NCI-H2107 treated with DMSO at 0.1 percent for 48 hours (cell line): ENCODE results near the gene EEF1G.
A peak's percentile ranks its signal among the peaks of the same experiment; 100 is the strongest.

Source experiments
- DNase-seq: peaks from one replicate; lab custom pipeline; 2025; ENCODE audit not compliant: unreplicated experiment; lab: John Stamatoyannopoulos, UW

EEF1G gene

DNA sequence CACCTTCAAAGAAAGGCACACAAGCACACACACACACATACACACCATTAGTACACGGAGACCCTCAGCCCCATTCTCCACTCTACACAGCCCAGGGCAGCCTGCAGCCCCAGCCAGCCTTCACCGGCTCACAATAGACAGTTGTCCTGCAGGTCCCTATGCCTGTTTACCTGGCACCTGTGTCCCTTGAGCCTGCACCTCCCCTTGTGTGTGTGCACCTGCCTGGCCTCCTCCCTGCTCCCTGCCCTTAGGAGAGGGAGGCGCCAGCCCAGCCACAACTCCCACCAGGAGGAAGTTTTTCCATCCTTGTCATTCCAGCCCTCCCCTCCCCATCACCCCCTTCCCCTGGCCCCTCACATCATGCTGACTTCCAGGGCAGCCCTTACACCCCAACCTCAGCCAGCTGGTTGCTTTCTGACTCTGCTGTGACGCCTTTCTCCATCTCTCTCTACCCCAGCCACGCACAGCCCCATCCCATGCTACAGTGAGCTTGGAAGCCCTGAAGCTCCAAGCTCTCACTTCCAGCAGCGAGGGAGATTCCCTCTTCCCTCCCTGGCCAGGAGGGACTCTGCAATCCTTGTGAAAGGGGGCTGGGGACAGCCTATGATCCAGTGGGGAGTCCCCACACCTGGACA, 31.5 kb downstream of the EEF1G start:
- DNase-seq, result peak; percentile 43

DNA sequence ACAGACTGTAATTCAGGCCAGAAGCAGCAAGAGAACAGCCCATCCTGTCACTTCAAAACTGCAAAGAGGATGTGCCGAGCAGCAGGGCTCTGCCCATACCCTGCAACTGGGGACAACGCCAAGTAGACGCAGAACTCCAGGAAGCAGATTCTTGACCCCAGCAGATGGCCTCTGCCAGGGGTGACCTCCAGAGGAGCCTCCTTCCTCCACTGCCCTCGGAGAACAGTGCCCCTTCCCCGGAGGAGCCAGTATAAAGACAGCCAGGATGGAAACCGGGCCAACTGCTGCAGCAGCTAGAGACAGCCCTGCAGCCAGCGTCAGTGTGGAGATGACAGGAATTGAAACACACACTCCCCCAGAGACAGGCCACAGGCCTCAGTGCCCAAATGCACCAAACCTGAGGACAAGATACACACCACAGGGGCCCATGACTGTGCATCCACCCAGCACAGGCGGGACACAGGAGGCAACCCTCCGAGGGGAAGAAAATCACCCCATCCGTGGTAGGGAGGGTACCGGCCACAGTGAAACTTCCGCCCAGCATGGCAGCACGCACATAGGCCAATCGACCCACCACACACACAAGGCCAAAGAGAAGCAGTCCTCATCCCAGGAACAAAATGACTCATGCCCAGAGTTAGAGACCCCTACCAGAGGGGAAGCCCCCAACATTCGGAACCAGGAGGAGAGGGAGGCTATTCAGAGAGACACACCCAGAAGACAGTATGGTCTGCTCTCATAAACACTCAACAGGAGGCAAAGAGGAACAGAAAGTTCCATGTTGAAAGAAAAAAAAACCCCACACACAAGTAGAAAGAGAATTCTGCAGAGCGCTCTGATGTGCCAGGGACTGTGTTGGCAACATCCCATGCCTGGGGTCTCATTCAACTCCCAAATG, 32.6 kb downstream of the EEF1G start:
- DNase-seq, result no peak

DNA sequence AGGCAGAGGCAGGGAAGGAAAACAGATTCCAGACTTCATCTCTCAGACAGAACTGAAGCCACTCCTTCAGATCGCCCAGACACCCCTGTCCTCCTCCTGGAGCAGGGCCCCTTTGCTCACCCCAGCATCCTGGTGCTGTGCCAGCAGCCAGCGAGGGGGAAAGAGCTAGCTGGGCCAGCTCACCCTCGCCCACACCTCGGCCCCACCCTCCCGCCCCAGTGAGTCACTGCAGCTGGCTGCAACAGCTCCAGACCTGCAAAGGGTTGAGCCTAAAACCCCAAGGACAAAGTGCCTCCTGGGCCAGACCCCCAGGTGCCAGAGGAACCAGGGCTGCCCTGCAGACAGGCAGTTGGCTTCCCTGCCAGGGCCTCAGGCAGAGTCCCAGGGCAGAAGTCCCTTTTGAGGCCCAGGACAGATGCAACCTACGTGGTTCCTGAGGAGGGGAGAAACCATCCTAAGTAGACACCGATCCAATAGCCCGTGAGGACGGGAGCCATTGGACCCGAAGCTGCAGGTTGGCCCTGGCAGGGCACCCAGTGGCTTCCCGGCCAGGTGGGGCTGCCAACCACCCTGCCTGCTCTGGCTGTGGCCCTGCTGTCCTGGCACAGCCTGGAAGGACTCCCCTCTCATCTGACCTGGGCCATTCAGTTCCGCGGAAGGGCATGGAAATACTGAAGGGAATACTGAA, 34.3 kb downstream of the EEF1G start:
- no peak for DNase-seq

DNA sequence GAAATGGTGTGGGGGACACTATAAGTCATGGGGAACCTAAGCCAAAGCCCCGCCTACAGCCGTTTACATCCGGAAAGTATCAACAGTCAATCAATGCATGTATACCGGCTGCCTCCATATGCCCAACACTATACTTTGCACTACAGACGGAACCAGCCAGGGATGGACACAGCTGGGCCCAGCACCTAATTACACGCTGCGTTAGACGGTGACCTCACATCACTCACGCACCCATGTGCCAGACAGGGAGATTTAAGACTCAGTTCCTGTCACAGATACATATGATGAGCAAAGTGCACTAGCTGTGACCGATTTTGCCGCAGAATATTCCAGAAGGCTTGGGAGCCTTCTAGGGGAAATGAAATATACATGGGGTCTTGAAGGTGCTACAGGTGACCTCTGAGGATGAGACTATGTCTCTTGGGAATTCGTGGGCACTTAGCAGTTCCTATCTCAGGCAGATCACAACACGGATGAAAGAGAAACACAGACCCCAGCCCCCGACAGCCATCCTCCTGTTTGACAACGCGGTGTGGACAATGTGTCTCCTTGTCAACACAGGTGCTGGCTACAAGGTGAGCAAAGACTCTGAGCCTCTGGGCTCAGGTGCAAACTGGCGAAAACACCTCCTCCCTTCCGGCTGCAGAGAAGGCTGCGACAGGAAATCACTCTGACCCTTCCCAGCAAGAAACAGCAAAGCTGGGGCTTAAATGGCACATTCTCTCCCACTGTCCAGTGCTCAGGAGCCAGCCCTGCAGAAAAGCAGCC, 35.0 kb downstream of the EEF1G start:
- DNase-seq, result no peak

DNA sequence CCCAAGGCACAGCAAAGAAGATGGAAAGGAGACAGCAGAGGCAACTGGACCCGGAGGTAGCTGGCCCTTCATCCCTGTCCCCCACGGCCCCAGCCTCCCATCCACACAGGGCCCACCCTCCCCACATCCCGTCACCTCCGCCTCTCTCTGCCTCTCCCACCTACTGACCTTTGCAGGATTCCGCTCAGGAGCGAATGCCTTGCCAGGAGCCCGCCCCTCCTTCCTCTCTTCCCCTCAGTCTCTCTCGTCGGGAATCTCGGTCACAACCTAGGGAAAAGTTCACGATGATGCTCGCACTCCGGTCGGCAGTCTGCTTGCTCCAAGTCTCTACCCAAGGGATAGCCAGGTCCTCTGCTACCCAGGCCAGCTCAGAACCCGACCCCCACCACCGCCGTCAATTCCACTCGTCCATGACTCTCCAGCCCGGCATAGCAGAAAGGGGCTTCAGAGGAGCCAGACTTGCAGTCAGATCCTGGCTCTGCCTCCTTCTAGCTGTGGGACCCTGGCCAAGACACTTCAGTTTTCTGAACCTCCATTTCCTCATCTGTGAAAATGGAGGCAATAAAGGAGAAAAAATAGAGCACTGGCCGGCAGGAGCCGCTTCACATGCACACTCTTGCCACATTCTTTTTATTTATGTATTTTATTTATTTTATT, 37.3 kb downstream of the EEF1G start:
- DNase-seq, result no peak

DNA sequence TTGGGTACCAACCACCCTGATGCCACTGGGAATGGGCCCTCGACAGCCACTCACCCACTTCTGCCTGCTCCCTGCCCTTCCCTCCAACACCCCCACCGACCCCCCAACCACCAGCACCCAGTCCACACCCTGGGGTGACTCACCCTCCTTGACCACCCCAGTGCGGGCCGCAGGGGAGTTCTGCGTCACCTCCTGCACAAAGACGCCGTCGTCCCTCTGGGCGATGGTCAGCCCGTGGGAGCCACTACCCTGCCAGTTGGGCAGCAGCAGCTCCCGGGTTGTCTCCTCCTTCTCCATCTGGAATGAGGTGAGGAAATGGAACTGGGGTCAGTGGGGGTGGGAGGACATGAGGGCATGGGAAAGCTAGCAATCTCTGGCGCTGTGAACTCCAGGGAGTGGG, 37.9 kb downstream of the EEF1G start:
- no peak for DNase-seq

DNA sequence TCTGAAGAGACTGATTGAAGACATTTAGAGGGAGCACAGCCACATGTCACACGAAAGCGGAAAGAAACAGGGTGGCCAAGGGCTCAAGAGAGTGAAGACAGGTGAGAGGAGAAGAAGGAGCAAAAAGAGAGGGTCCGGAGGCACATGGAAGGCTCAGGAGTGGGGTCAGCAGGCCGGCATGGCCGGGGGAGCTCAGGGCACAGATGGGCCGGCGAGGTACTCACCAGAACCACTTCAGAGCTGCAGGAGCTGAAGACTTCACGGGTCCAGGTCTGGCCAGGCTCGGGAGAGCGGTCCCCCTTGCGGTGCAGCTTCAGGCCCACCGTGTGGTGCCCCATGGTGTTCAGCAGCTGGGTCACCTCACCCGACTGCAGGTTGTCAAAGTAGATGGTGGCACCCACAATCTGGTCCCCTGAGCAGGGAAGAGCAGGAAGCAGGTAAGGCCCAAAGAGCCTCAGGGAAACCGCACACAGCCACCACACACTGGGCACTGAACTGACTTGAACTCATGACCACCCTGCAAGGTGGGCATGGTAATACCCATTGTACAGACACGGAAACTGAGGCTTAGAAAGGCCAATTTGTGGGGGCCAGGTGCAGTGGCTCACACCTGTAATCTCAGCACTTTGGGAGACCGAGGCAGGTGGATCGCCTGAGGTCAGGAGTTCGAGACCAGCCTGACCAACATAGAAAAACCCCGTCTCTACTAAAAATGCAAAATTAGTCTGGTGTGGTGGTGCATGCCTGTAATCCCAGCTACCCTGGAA, 38.7 kb downstream of the EEF1G start:
- DNase-seq, result no peak

DNA sequence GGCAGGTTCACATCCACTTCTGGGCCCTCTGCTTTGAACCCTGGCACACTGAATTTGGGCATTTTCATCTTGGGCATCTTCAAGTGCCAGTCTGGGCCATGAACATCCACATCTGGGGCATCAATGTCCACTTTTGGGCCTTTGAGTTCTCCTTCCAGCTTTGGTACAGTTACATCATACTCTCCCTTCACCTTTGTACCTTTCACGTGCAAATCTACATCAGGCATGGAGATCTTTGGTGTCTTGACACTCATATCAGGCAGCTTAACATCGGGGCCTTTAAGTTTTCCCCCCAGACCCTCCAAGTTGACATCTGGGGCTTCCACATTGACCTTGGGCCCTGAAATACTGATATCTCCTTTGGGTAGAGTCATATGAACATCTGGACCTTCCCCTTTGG, 41.6 kb downstream of the EEF1G start:
- no peak for DNase-seq

DNA sequence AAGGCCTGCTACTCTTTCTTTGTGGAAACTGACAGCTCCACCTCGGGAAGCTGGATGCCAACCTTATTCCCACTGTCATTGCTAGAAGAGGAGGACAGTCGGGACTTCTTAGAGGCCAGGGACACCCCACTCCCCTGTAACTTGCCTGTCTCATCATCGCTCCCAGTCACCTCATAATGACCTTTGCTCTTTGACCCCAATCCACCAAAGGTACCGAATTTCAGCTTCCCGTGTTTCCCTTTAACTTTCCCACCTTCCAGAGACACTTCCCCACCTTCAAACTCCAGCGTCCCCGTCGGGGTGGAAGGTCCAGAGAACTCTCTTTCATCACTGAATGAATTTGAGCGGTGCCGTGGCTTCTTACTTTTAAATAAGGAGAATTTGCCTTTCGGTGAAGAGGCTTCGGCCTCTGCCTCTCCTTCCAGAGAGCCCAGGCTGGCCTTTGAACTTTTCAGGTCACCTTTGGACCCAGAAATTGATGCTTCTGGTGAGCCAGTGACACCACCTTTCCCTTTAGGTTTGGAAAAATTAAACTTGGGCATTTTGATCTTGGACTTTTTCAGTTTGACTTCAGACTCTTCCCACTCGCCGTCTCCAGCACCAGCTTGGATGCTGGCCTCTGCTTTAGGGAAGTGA, 56.8 kb downstream of the EEF1G start:
- no peak for DNase-seq

DNA sequence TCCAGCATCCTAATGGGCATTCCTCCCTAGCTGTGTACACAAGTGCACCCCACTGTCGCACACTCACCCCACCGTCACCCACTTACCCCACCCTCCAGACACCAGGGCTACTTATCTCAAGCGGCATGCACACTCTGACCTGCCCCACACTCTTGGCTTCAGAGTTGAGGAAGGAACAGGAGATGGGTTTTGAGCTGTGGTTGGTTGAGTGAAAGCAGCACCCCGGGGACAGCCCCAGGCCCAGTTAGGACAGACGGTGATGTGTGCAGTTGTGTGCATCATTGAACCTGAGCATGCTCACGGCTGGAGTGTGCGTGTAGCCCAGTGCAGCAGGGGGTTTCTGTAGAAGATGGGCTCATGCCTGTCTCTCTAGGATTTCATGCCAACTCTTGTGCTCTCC, 59.5 kb downstream of the EEF1G start:
- DNase-seq, result no peak

DNA sequence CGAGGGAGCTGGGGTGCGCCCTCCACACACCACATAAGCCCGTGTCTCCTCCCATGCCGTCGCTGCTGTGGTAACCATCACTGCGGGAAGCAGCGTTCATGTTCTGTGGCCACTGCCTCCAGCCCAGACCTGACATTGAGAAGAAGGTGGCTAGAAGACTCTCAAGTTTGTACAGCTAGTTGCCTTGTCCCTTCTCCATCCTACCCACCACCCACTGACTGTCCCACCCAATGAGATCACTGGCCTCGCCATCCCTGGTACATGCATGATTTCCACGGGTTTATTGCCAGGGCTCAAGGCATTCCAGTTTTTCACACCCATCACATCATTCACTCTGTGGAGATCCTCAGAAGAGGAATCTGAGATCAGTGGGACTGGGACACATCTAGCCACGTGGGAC, 60.1 kb downstream of the EEF1G start:
- no peak for DNase-seq

DNA sequence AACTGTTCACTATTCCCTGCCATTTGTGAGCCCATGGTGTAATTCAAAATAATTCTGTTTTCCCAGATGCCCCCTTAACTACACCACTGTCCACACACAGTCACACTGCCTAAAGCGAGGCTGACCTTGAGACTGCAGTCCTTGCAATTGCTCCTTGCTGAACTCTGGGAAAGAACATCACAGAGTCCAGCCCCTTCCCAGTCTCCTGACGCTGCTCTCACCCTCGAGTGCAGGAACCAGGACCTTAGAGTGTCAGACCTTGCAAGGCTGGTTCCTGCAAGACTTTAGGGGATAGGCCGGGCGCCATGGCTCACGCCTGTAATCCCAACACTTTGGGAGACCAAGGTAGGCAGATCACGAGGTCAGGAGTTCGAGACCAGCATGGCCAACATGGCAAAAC, 60.7 kb downstream of the EEF1G start:
- no peak for DNase-seq
